HG02884 (cell line): ENCODE measurements around the gene MAGEA1.
"Not testable (repeated sequence)": the region's sequence is repeated elsewhere in the genome, so short reads cannot be mapped to it uniquely, and the experiment has no call there.

ENCODE experiments used
- ATAC-seq: cut with Tn5 transposase; IDR thresholded peaks from one replicate; pipeline ENCODE4 v1.9.1; 2021; ENCODE audit warnings: mild to moderate bottlenecking, moderate library complexity; ENCODE audit not compliant: unreplicated experiment

Gene MAGEA1

GRCh38 chrX:153179131-153179530 is at the start of gene MAGEA1:
Gene MAGEA1, plus strand, starts transcription at chrX:153179284. Its CDS starts 3,106 bp downstream, at chrX:153182390.
- no peak for ATAC-seq

GRCh38 chrX:153132924-153133323 is 46.2 kb upstream of the MAGEA1 start:
- ATAC-seq = not testable (repeated sequence)

- ATAC-seq = not testable (repeated sequence)
These were observed 40.0 kb upstream of the MAGEA1 start for GRCh38 chrX:153139074-153139473.

GRCh38 chrX:153146288-153146687 is 32.8 kb upstream of the MAGEA1 start:
- not testable (repeated sequence) for ATAC-seq

- no peak for ATAC-seq
These were observed 25.6 kb upstream of the MAGEA1 start for GRCh38 chrX:153153516-153153915.

- no peak for ATAC-seq
These were observed 21.6 kb upstream of the MAGEA1 start for GRCh38 chrX:153157450-153157849.

- no peak for ATAC-seq
These were observed 20.8 kb upstream of the MAGEA1 start for GRCh38 chrX:153158319-153158718.

- no peak for ATAC-seq
These were observed 17.1 kb upstream of the MAGEA1 start for GRCh38 chrX:153161952-153162351.

- no peak for ATAC-seq
These were observed 14.4 kb upstream of the MAGEA1 start for GRCh38 chrX:153164733-153165132.

- not testable (repeated sequence) for ATAC-seq
These were observed 10.7 kb upstream of the MAGEA1 start for GRCh38 chrX:153168423-153168822.

- no peak for ATAC-seq
These were observed 2.7 kb downstream of the MAGEA1 start for GRCh38 chrX:153181822-153182221.

GRCh38 chrX:153184787-153185186 is 5.7 kb downstream of the MAGEA1 start:
- no peak for ATAC-seq

GRCh38 chrX:153190381-153190780 is 11.3 kb downstream of the MAGEA1 start:
- ATAC-seq = no peak

- ATAC-seq = no peak
These were observed 21.4 kb downstream of the MAGEA1 start for GRCh38 chrX:153200462-153200861.

GRCh38 chrX:153206425-153207046 is 27.5 kb downstream of the MAGEA1 start:
- ATAC-seq = no peak

GRCh38 chrX:153209347-153209746 is 30.3 kb downstream of the MAGEA1 start:
- ATAC-seq = no peak

GRCh38 chrX:153214934-153215333 is 35.9 kb downstream of the MAGEA1 start:
- ATAC-seq = no peak

- ATAC-seq = no peak
These were observed 37.8 kb downstream of the MAGEA1 start for GRCh38 chrX:153216926-153217325.

- ATAC-seq = no peak
These were observed 46.5 kb downstream of the MAGEA1 start for GRCh38 chrX:153225438-153226098.

- no peak for ATAC-seq
These were observed 47.5 kb downstream of the MAGEA1 start for GRCh38 chrX:153226344-153227185.
